Measurements from ENCODE around the gene GPR65. TPM values are rescaled to one million over a fixed set of nuclear protein-coding genes. Genes with fewer than 3 reads are reported as not detected.

GPR65 gene
- total RNA-seq (2022; extraction: Qiagen RNA extraction; ENCODE audit: low read depth): not detected in 5 replicates

GRCh38 chr14:88005050-88005481 is at the start of gene GPR65:
Gene GPR65, plus strand, starts transcription at chr14:88005135. Its CDS starts 5,713 bp downstream, at chr14:88010848.

GRCh38 chr14:87992718-87993628 is 12.0 kb upstream of the GPR65 start, which contains the start of gene GALC:
Gene GALC, minus strand, starts transcription at chr14:87993182. Its CDS starts 18 bp downstream, at chr14:87993164.

Other genes with a start within 250 kb of the GPR65 start
- gene GALC, start 12.0 kb upstream of the GPR65 start, total RNA-seq (2022; extraction: Qiagen RNA extraction; ENCODE audit: low read depth): 10.2 to 12.3 TPM (median 12.2 TPM) in 5 replicates

Data from A549 treated with CpdA at 1 μM for 4 hours (cell line).